Measurements from ENCODE around the gene NT5E. TPM values are rescaled to one million over a fixed set of nuclear protein-coding genes. Genes with fewer than 3 reads are reported as not detected.

NT5E gene
- total RNA-seq, 2 donors from 2014 or later, result 18.6 to 28.0 TPM

DNA sequence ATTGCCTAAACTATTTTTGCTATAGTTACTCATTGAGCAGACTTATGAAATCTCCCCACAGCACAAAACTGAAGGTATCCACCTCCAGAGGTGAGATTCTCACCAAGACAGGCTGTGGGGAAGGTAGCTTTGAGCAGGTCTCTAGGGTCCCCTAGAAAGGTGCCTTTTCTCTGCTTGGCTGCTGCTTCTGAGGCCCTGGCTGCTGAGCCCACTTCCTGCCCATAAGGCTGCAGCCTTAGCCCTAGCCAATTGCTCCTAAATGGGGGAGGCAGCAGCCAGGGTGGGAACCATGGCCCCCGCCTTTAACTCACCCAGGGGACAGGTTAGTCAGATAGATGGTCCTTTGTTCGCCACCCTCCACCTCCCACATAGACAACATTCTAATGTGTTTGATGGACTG lies 3.6 kb downstream of the NT5E start:
- peaks cover 7% of the 10 kb centered on the region for H3K4me1 ChIP-seq
- no peaks in the 10 kb centered on the region for H3K9me3 ChIP-seq
- TF ChIP-seq, protein P1, sequence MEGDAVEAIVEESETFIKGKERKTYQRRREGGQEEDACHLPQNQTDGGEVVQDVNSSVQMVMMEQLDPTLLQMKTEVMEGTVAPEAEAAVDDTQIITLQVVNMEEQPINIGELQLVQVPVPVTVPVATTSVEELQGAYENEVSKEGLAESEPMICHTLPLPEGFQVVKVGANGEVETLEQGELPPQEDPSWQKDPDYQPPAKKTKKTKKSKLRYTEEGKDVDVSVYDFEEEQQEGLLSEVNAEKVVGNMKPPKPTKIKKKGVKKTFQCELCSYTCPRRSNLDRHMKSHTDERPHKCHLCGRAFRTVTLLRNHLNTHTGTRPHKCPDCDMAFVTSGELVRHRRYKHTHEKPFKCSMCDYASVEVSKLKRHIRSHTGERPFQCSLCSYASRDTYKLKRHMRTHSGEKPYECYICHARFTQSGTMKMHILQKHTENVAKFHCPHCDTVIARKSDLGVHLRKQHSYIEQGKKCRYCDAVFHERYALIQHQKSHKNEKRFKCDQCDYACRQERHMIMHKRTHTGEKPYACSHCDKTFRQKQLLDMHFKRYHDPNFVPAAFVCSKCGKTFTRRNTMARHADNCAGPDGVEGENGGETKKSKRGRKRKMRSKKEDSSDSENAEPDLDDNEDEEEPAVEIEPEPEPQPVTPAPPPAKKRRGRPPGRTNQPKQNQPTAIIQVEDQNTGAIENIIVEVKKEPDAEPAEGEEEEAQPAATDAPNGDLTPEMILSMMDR (IDR thresholded peaks at IDR 0.05), result no peak
- H3K4me3 ChIP-seq, result no peak overlapping the region
- H3K9ac ChIP-seq (ENCODE audit: low read depth in 2 of 2, low read length in 2 of 2), result no peak overlapping the region
- H3K36me3 ChIP-seq, result no peaks in the 10 kb centered on the region
- intact Hi-C loops (cut with DNase I), result no loop called here
- H3K27ac ChIP-seq, result no peak overlapping the region
- DNase-seq, result no peak
- peaks cover 7% of the 10 kb centered on the region for H3K27me3 ChIP-seq

DNA sequence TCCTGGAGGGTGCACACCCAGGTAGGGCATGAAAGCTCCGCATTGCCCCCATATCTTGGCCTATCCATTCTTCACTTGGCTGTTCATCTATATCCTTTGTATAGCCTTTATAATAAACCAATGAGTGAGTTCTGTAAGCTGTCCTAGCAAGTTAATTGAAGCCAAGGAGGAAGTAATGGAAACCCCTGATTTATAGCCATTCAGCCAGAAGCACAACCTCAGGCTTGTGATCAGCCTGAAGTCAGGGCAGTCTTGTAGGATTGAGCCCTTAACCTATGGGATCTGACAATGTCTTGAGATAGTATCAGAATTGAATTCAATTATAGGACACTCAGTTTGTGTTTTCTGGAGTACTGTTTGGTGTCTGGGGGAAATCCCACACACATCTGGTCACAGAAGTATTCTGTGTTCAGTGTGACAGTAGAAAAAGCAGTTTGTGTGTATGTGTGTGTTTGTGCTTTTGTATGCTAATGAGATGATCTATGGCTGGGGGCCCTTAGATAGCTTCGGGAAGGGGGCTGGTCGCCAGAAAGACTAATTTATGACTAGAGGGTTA lies 5.7 kb downstream of the NT5E start:
- TF ChIP-seq, protein P1 (IDR thresholded peaks at IDR 0.05), result no peak
- Histone ChIP-seq H3K27ac (no peak overlapping the region), H3K36me3 (no peaks in the 10 kb centered on the region), H3K9me3 (no peaks in the 10 kb centered on the region), H3K9ac (ENCODE audit: low read depth in 2 of 2, low read length in 2 of 2) (no peak overlapping the region), H3K27me3 (no peaks in the 10 kb centered on the region), H3K4me1 (peaks cover 7% of the 10 kb centered on the region), H3K4me3 (no peak overlapping the region)
- no peak for DNase-seq
- intact Hi-C loops (cut with DNase I), result no loop called here

DNA sequence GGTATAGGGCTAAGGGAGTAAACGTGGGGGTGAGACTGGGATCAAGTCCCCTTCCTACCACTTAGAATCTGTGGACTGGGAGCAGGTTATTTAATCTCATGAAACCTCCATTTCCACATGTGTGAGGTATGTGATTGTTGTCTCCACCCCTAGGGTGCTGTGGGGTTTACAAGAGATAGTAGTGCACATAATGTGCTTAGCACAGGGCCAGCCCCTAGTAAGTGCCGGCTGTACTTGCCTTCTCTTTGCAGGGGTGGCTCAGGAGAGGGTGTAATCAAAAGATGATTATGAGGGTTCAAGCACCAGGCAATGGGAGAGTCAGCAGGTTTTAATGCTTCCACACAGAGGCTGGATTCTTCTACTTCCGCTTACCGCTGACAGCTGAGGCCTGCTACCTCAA lies 6.9 kb downstream of the NT5E start:
- Histone ChIP-seq H3K27ac (no peak overlapping the region), H3K27me3 (no peaks in the 10 kb centered on the region), H3K9me3 (no peaks in the 10 kb centered on the region), H3K4me1 (peaks cover 5% of the 10 kb centered on the region), H3K4me3 (no peak overlapping the region), H3K36me3 (no peaks in the 10 kb centered on the region), H3K9ac (ENCODE audit: low read depth in 2 of 2, low read length in 2 of 2) (no peak overlapping the region)
- intact Hi-C loops (cut with DNase I), result no loop called here
- no peak for DNase-seq
- TF ChIP-seq, protein P1 (IDR thresholded peaks at IDR 0.05), result no peak

DNA sequence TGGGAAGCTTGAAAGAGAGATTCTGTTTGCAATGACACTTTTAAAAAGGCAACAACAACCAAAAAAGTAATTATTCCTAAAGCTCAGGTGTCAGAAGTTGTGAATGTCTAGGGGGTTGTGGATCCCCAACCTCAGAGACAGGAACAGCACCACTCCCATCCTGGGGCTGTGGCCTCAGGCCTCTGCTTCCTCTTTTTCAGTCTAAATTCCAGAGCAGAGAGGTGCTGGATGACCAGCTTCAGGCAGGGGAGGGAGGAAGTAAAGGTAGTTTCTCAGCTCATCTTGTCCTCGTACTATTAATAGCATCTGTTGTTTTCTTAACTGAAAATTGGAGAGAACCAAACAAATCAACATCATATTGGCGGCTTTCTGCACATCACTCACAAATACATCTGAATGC lies 8.3 kb downstream of the NT5E start:
- TF ChIP-seq, protein P1 (IDR thresholded peaks at IDR 0.05), result no peak
- H3K27ac ChIP-seq, result no peak overlapping the region
- no peaks in the 10 kb centered on the region for H3K36me3 ChIP-seq
- no peak overlapping the region for H3K9ac ChIP-seq (ENCODE audit: low read depth in 2 of 2, low read length in 2 of 2)
- no peaks in the 10 kb centered on the region for H3K9me3 ChIP-seq
- H3K4me1 ChIP-seq, result no peaks in the 10 kb centered on the region
- no peak for DNase-seq
- intact Hi-C loops (cut with DNase I), result no loop called here
- no peaks in the 10 kb centered on the region for H3K27me3 ChIP-seq
- no peak overlapping the region for H3K4me3 ChIP-seq

DNA sequence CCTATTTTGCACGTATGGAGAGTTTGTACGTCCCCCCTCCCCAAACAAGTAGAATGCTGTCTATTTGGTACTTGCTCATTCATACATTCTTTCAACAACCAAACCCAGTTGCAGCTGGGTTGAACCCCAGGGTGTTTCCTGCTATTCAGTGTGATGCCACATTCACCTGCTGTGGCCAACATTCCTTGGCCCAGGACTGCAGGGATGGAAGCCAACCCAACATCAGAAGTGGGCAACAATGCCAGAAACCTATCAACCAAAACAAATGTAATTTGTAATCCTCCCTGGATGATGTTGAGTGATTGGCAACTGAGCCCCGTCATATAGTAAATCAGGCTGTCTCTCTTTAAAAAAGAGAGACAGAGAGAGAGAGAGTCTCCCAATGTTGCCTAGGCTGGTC lies 8.9 kb downstream of the NT5E start:
- H3K27me3 ChIP-seq, result no peaks in the 10 kb centered on the region
- no peak overlapping the region for H3K9ac ChIP-seq (ENCODE audit: low read depth in 2 of 2, low read length in 2 of 2)
- no peaks in the 10 kb centered on the region for H3K9me3 ChIP-seq
- no peaks in the 10 kb centered on the region for H3K4me1 ChIP-seq
- H3K4me3 ChIP-seq, result no peak overlapping the region
- intact Hi-C loops (cut with DNase I), result no loop called here
- TF ChIP-seq, protein P1 (IDR thresholded peaks at IDR 0.05), result no peak
- no peaks in the 10 kb centered on the region for H3K36me3 ChIP-seq
- H3K27ac ChIP-seq, result no peak overlapping the region
- no peak for DNase-seq
